Retinal pigment epithelial cell (primary cell): ENCODE measurements around the gene RFXANK.

ENCODE experiments used
- DNase-seq: peaks from one replicate; pipeline ENCODE4 v3.0.0-alpha.2; 2010; ENCODE audit warnings: low read depth
- H3K4me3 ChIP-seq: 2 replicates; pipeline ENCODE4 v1.5.1; 2011; ENCODE audit warnings: mild to moderate bottlenecking, low read length, control low read depth, moderate library complexity
- TF ChIP-seq, protein P1 (sequence below): conservative IDR thresholded peaks from 2 replicates; pipeline ENCODE4 v1.5.1; 2011; ENCODE audit warnings: low read depth, low read length, control low read depth, inconsistent platforms

The RFXANK gene

DNA sequence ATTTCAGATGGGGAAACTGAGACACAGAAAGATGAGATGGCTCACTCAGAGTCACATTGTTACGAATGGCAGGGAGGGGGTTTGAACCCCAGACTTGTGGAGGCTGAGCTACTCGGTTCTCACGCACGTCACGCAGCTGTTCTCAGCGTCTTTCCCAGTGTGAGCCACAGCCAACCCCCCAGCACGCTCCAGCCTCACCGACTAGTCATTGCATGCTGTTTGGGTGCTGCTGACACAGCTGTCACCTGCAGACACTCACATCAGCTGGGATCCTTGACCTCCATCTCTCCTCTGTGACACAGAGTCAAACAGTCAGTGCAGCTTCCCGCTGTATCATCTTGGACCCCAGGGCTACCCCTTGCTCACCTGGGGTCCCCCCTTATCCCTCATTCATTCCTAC, 17.3 kb downstream of the RFXANK start:
- no peak for DNase-seq

DNA sequence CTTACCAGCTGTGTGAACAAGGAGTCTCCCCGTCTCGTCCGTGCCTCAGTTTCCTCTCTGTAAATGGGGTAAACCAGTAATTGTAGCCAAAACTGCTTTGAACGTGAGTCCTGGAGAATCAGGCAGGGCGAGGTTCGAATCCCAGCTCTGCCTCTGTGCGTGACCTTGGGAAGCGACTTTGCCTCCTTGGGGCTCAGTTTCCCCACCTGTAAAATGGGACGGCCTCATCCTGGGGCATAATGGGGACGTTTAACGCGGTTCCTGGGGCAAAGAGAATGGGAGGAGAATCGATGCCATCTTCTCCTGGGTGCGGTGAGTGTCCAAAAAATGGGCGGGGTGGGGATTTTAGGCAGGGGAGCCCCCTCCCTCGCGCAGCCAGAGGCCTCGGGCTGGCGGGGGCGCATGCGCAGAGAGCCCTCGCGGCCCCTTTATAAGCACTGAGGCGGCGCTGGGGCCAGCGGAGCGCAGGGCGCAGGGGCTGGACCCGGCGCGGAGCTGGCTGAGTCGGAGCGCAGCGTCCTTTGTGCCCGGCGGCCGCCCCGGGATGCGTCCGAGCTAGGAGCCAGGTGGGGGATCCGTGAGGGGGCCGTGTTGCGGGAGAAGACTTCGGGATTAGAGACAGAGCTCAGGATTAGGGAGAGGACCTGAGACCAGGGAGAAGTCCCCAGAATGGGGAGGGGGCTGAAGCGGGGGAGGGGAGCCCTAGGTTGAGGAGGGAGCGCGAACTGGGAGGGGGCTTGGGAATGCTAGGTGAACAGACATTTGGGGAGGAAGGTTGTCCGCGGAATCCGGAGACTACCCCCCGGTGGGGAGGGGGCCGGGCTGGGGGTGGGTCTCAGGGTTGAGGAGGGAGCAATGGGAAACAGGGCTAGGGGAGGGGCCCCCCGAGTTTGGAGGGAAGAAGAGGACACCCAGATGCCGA, 19.7 kb downstream of the RFXANK start, which contains the start of gene NCAN:
TSS of gene NCAN (plus strand) at position 460 of the 922 bp plus-strand sequence. CDS start 4,996 bp downstream, outside the sequence.
- H3K4me3 ChIP-seq, result no peak within 1 kb of the TSS
- TF ChIP-seq, protein P1, sequence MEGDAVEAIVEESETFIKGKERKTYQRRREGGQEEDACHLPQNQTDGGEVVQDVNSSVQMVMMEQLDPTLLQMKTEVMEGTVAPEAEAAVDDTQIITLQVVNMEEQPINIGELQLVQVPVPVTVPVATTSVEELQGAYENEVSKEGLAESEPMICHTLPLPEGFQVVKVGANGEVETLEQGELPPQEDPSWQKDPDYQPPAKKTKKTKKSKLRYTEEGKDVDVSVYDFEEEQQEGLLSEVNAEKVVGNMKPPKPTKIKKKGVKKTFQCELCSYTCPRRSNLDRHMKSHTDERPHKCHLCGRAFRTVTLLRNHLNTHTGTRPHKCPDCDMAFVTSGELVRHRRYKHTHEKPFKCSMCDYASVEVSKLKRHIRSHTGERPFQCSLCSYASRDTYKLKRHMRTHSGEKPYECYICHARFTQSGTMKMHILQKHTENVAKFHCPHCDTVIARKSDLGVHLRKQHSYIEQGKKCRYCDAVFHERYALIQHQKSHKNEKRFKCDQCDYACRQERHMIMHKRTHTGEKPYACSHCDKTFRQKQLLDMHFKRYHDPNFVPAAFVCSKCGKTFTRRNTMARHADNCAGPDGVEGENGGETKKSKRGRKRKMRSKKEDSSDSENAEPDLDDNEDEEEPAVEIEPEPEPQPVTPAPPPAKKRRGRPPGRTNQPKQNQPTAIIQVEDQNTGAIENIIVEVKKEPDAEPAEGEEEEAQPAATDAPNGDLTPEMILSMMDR, result no peak
- no peak for DNase-seq

More for the DNA sequence above, 17.3 kb downstream of the RFXANK start:
- TF ChIP-seq, protein P1, result no peak
- no peak overlapping the region for H3K4me3 ChIP-seq

DNA sequence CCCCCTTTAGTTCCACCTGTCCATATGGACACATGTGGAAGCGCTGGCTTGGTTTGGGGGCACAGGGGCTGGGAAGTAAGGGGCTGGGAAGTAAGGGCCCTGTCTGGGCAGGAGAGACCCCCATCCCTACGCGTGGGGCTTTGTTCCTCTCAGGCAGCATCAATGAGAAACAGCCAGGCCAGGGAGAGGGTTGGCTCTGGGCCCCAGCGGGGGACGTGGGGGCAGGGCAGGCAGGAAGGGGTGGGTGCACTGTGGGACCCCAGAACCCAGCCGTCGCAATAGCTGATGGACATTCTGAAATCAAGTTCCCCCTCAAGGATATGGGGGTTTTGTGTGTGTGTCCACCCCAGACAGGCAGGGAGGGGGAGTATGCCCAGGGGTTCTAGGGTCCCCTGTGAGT, 20.9 kb downstream of the RFXANK start:
- no peak overlapping the region for H3K4me3 ChIP-seq
- TF ChIP-seq, protein P1, result no peak
- no peak for DNase-seq

DNA sequence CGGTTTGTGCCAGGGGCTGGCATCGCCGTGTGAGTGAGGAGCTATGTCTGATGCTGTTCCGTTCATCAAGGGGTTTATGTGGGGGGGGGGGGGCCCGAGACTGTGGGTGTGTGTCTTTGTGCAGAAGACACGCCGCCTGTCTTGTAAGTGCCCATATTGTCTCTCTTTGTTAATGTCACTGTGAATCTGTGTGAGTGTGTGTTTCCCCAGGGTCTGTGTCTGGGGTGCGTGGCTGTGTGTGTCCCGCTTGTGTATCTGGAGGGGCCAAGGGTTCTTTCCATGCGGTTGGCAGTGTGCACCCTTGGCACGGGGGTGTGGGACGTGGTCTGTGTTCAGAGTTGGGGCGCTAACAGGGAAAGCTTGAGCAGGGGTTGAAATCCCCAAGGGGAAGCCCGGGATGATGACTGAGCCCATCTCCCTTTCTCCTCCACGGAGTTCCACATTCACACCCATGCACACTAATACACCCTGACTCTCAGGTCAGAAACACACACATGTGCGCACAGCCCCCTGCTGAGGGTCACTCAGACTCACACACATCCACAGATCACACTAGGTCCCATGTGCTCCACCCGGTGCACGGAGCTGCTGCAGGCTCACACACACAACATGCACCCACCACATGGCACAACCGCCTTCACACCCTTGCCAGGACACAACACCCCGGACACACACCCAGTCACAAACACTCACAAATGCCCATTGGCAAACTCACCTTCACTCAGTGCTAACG, 21.5 kb downstream of the RFXANK start:
- H3K4me3 ChIP-seq, result no peak overlapping the region
- no peak for DNase-seq
- TF ChIP-seq, protein P1, result no peak

DNA sequence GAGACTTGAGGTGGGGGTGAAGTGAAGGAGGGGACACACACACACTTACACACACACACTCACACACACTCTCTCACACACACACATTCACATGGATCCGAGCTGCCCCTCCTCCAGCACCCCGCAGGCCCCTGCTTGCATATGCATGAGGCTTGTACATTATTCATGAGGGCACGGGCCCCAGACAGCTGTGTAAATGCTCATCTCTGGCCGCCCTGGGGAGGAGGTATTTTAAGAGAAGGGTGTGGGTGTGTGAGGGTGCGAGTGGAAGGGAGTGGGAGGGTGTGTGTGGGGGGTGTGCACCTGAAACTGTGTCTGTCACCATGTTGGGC, 22.1 kb downstream of the RFXANK start:
- H3K4me3 ChIP-seq, result no peak overlapping the region
- TF ChIP-seq, protein P1, result no peak
- no peak for DNase-seq

DNA sequence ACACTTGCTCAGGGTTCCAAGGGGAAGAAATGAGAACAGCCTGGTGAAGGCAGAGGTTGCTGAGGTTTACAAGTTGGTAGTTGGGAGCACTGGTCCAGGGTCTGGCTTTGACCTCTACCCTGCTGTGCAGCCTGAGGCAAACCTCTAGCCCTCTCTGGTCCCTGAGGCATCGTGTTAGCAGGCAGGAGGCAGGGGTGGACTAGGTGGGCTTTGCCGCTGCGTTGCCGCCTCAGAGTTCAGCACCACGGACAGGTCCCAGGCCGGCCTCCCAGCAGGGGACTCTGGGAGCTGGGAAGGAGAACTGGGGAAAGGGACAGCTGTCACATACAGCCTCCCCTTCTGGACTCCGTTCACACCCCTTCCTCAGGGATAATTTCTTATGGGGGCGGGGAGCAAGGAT, 22.8 kb downstream of the RFXANK start:
- no peak overlapping the region for H3K4me3 ChIP-seq
- DNase-seq, result no peak
- TF ChIP-seq, protein P1, result no peak
